ENCODE results near the gene FBXL17.

FBXL17 gene

GRCh38 chr5:107957051-107957450 lies 424.8 kb downstream of the FBXL17 start:
- in situ Hi-C loops (cut with HindIII; ENCODE audit: low pct_ligation_motif_present, low pct_unique_long_range_greater_than_20kb, low sequenced_read_pairs) = no loop called here
- no peak for DNase-seq

GRCh38 chr5:107955321-107955720 lies 426.6 kb downstream of the FBXL17 start:
- in situ Hi-C loops (cut with HindIII; ENCODE audit: low pct_ligation_motif_present, low pct_unique_long_range_greater_than_20kb, low sequenced_read_pairs) = no loop called here
- DNase-seq = no peak

- no peak for DNase-seq
- in situ Hi-C loops (cut with HindIII; ENCODE audit: low pct_ligation_motif_present, low pct_unique_long_range_greater_than_20kb, low sequenced_read_pairs) = no loop called here
Observed at GRCh38 chr5:107954254-107954653, 427.6 kb downstream of the FBXL17 start.

DNA sequence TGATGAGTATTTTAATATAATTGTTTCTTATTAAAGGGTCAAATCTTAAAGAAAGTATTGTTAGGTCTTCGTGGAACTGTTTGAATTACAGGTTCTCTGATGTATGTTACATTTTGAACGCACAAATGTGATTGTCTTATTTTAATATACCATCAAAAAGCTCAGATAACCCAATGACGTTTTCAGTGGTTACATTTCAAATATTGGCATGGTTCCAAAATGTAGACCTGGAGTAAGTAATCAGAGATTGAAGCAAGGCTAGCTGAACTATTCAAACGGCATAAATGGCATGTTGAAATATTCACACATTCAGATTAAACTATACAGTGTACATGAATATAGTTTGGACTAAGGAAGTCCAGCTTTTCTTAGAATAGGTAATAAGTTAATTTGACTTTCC lies 429.4 kb downstream of the FBXL17 start:
- no peak for DNase-seq
- in situ Hi-C loops (cut with HindIII; ENCODE audit: low pct_ligation_motif_present, low pct_unique_long_range_greater_than_20kb, low sequenced_read_pairs) = no loop called here

GRCh38 chr5:107951309-107951708 lies 430.6 kb downstream of the FBXL17 start:
- in situ Hi-C loops (cut with HindIII; ENCODE audit: low pct_ligation_motif_present, low pct_unique_long_range_greater_than_20kb, low sequenced_read_pairs) = no loop called here
- no peak for DNase-seq

GRCh38 chr5:107950776-107951175 lies 431.1 kb downstream of the FBXL17 start:
- in situ Hi-C loops (cut with HindIII; ENCODE audit: low pct_ligation_motif_present, low pct_unique_long_range_greater_than_20kb, low sequenced_read_pairs) = no loop called here

DNA sequence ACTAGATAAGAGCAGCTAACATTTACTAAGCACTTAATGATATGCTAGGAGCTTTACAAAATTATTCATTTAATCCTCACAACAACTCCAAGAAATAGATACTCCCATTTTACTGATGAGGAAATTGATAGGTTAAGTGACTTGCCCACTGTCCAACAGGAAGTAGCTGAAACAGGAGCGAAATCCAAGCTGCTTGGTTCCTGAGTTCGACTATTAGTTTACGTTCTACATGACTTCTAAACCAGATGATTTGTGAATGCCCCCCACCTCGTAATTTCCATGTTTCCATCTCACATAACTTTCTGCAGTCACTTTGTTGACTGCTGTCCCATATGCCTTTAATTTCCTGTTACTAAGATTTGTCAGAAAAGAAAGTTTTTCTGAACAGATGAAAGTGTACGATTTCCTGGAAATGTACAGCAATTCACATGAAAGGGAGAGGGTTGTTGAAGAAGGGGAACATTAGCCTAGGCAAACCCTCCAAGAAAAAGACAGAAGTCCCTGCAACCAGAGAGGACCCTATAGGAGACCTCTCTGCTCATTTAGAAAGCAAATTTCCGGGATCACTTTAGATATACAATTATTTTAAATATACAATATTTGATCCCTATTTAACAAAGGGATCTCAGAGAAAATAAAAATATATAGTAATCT lies 432.1 kb downstream of the FBXL17 start:
- DNase-seq = no peak
- in situ Hi-C loops (cut with HindIII; ENCODE audit: low pct_ligation_motif_present, low pct_unique_long_range_greater_than_20kb, low sequenced_read_pairs) = no loop called here

More at GRCh38 chr5:107950776-107951175, 431.1 kb downstream of the FBXL17 start:
- DNase-seq = no peak

DNA sequence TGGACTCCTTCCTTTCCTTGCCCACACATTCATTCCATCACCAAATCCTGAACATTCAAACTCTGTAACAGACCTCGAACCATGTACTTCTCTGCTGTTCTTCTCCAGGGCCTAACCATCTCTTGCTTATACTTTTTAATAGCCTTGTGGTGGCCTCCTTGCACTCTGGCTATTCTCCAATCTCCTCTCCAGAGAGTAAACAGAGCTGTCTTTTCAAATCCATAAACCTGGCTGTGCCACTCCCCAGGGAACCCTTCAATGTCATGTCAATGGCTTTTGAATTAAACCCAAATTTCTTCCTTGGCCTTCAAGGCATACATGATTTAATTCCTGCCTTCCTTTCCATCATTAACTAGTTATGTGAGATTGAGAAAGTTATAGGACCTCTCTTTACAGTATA lies 433.5 kb downstream of the FBXL17 start:
- in situ Hi-C loops (cut with HindIII; ENCODE audit: low pct_ligation_motif_present, low pct_unique_long_range_greater_than_20kb, low sequenced_read_pairs) = no loop called here
- no peak for DNase-seq

DNA sequence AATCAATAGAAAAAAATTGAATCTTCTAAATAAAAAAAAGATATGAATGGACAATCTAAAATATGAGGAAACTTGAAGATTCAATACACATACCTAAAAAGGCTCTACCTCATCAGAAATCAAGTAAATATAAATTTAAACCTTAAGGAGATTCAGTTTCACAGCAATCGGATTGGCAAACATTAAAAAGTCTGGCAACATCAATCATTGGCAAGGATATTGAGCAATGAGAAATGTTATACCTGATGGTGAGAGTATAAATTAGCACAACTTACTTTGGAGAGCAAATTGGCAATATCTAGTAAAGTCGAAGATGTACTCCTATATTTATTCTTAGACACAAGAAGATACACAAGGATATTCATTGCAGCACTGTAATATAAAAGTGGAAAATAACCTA lies 436.8 kb downstream of the FBXL17 start:
- no peak for DNase-seq
- in situ Hi-C loops (cut with HindIII; ENCODE audit: low pct_ligation_motif_present, low pct_unique_long_range_greater_than_20kb, low sequenced_read_pairs) = no loop called here

GRCh38 chr5:107943923-107944322 lies 438.0 kb downstream of the FBXL17 start:
- in situ Hi-C loops (cut with HindIII; ENCODE audit: low pct_ligation_motif_present, low pct_unique_long_range_greater_than_20kb, low sequenced_read_pairs) = no loop called here
- no peak for DNase-seq

GRCh38 chr5:107941036-107941435 lies 440.9 kb downstream of the FBXL17 start:
- in situ Hi-C loops (cut with HindIII; ENCODE audit: low pct_ligation_motif_present, low pct_unique_long_range_greater_than_20kb, low sequenced_read_pairs) = no loop called here
- no peak for DNase-seq

GRCh38 chr5:107937651-107938355 lies 444.1 kb downstream of the FBXL17 start:
- DNase-seq = no peak
- in situ Hi-C loops (cut with HindIII; ENCODE audit: low pct_ligation_motif_present, low pct_unique_long_range_greater_than_20kb, low sequenced_read_pairs) = no loop called here

- no peak for DNase-seq
- in situ Hi-C loops (cut with HindIII; ENCODE audit: low pct_ligation_motif_present, low pct_unique_long_range_greater_than_20kb, low sequenced_read_pairs) = no loop called here
Observed at GRCh38 chr5:107937204-107937603, 444.7 kb downstream of the FBXL17 start.

GRCh38 chr5:107936515-107936914 lies 445.4 kb downstream of the FBXL17 start:
- in situ Hi-C loops (cut with HindIII; ENCODE audit: low pct_ligation_motif_present, low pct_unique_long_range_greater_than_20kb, low sequenced_read_pairs) = no loop called here
- DNase-seq = no peak

DNA sequence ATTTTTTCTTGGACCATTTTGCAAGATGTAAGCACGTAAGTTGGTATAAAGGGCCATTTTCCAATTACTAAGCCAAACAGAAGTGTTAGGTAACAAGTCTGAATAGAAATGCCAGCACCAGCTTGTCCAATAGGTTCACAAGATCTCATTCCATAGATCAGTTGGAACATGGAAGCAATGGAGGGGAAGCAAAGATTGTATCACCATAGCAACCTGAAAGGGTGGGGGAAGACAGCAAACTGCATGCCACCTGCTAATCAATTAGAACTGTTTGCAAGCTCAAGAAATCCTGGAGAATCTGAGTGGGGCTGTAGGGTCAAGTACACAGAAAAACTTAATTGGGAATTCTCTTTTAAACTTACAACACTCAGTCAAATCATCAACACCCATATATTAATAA lies 446.3 kb downstream of the FBXL17 start:
- DNase-seq = no peak
- in situ Hi-C loops (cut with HindIII; ENCODE audit: low pct_ligation_motif_present, low pct_unique_long_range_greater_than_20kb, low sequenced_read_pairs) = no loop called here

DNA sequence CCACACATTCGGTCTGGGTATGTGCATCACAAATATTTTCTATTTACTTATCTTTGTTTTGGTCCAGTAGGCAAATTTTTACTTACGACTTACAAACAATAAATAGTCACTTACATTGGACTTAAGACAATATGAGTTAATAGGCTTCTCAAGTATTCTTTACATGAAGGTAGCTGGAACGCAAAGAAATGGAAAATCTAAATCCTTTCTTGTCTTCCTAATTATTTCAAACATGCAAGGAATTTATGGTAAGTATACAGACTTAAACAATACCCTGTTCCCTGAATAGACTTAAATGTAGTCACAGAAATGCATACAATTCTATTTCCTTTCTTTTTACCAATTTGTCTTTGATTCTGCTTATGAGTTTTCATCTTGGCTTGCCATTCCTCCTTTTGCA lies 448.6 kb downstream of the FBXL17 start:
- in situ Hi-C loops (cut with HindIII; ENCODE audit: low pct_ligation_motif_present, low pct_unique_long_range_greater_than_20kb, low sequenced_read_pairs) = no loop called here
- DNase-seq = no peak

- in situ Hi-C loops (cut with HindIII; ENCODE audit: low pct_ligation_motif_present, low pct_unique_long_range_greater_than_20kb, low sequenced_read_pairs) = no loop called here
- DNase-seq = no peak
Observed at GRCh38 chr5:107930891-107931290, 451.0 kb downstream of the FBXL17 start.

GRCh38 chr5:107930092-107930491 lies 451.8 kb downstream of the FBXL17 start:
- in situ Hi-C loops (cut with HindIII; ENCODE audit: low pct_ligation_motif_present, low pct_unique_long_range_greater_than_20kb, low sequenced_read_pairs) = no loop called here
- DNase-seq = no peak

- in situ Hi-C loops (cut with HindIII; ENCODE audit: low pct_ligation_motif_present, low pct_unique_long_range_greater_than_20kb, low sequenced_read_pairs) = no loop called here
- no peak for DNase-seq
Observed at GRCh38 chr5:107929080-107929479, 452.8 kb downstream of the FBXL17 start.

GRCh38 chr5:107926121-107926520 lies 455.8 kb downstream of the FBXL17 start:
- in situ Hi-C loops (cut with HindIII; ENCODE audit: low pct_ligation_motif_present, low pct_unique_long_range_greater_than_20kb, low sequenced_read_pairs) = no loop called here
- DNase-seq = no peak

Measured in ACHN (cell line).